ENCODE measurements around the gene ADAMTS12.

DNA sequence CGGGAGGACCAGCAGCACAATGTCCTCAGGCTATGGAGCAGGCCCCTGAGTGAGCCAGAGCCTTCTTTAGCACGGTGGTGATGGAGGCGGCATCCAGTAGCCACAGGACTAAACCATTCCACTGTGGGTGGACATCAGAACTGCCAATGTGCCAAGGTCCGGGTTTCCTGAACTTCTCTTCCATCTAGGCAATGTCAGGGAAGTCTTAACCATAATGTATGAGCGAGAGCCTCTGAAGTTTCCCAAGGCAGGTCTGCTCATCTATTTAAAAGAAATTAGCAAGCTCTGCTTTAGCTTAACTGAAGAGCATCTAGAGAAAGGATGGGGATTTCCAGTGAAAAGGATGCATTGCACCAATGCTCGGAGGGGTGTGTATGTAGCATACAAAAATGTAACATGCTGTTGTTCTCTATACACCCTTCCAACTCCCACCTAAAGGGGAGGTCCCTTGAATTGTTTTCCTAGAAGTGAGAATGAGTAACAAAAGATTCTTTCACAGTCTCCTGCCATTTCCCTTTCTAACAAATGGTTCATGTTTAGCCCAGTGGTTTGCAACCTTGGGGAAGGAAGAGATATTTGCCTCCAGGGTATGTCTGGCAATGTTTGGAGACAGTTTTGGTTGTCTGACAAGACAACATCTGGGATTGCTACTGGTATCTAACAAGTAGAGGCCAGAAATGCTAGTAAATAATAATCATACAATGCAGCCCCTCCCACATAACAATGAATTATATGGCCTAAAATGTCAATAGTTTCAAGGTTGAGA, 38.3 kb upstream of the ADAMTS12 start:
- TF ChIP-seq, protein P1, sequence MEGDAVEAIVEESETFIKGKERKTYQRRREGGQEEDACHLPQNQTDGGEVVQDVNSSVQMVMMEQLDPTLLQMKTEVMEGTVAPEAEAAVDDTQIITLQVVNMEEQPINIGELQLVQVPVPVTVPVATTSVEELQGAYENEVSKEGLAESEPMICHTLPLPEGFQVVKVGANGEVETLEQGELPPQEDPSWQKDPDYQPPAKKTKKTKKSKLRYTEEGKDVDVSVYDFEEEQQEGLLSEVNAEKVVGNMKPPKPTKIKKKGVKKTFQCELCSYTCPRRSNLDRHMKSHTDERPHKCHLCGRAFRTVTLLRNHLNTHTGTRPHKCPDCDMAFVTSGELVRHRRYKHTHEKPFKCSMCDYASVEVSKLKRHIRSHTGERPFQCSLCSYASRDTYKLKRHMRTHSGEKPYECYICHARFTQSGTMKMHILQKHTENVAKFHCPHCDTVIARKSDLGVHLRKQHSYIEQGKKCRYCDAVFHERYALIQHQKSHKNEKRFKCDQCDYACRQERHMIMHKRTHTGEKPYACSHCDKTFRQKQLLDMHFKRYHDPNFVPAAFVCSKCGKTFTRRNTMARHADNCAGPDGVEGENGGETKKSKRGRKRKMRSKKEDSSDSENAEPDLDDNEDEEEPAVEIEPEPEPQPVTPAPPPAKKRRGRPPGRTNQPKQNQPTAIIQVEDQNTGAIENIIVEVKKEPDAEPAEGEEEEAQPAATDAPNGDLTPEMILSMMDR (IDR thresholded peaks at IDR 0.05) = no peak
- TF ChIP-seq POLR2A (IDR thresholded peaks at IDR 0.05) = no peak
- no peak for TF ChIP-seq POLR2AphosphoS5 (IDR thresholded peaks at IDR 0.05)
